Neural cell (in vitro differentiated cells): ENCODE data around the gene SYMPK.

Source experiments
- EP300 ChIP-seq: fragments of 450-650 bp; conservative IDR thresholded peaks from 2 replicates; pipeline ENCODE4 v1.6.1; 2014; ENCODE audit warnings: antibody characterized with exemption, mild to moderate bottlenecking, moderate library complexity; ENCODE audit not compliant: poor library complexity, severe bottlenecking
- POLR2AphosphoS5 ChIP-seq: IDR thresholded peaks from 2 replicates; pipeline ENCODE4 v1.6.1; 2012
- SMC3 ChIP-seq: fragments of 450-650 bp; conservative IDR thresholded peaks from 2 replicates; pipeline ENCODE4 v1.6.1; 2014; ENCODE audit warnings: antibody characterized with exemption, mild to moderate bottlenecking, moderate library complexity; ENCODE audit not compliant: poor library complexity
- TF ChIP-seq, protein P1 (sequence below): fragments of 450-650 bp; IDR thresholded peaks from 2 replicates; pipeline ENCODE4 v1.5.1; 2014; ENCODE audit warnings: antibody characterized with exemption, mild to moderate bottlenecking, moderate library complexity; ENCODE audit not compliant: poor library complexity, severe bottlenecking

DNA sequence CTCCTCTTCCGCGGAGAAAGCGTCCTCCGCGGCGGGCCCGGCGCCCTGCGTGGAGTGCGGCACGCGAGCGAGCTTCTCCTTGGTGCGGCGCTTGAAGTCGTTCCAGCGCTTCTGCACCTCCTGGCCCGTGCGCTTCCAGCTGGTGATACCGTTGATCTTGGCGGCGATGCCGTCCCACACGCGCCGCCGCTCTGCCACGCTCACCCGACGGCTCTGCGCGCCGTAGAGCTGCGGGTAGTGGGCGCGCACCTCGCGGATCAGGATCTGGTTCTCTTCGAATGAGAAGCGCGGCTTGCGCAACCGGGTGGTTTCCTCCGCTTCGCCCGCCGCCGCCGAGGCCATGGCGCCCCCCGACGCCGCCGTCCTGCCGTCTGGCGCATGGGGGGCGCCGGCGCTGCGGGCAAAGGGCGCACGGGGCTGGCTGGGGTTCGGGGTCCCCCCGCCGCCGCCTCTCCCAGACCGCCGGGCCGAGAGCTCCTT, 38.5 kb upstream of the SYMPK start:
- TF ChIP-seq SMC3 (no peak), EP300 (no peak), POLR2AphosphoS5 (no peak)
- TF ChIP-seq, protein P1, sequence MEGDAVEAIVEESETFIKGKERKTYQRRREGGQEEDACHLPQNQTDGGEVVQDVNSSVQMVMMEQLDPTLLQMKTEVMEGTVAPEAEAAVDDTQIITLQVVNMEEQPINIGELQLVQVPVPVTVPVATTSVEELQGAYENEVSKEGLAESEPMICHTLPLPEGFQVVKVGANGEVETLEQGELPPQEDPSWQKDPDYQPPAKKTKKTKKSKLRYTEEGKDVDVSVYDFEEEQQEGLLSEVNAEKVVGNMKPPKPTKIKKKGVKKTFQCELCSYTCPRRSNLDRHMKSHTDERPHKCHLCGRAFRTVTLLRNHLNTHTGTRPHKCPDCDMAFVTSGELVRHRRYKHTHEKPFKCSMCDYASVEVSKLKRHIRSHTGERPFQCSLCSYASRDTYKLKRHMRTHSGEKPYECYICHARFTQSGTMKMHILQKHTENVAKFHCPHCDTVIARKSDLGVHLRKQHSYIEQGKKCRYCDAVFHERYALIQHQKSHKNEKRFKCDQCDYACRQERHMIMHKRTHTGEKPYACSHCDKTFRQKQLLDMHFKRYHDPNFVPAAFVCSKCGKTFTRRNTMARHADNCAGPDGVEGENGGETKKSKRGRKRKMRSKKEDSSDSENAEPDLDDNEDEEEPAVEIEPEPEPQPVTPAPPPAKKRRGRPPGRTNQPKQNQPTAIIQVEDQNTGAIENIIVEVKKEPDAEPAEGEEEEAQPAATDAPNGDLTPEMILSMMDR: no peak
